K562 (cell line): Measurements from ENCODE around the gene FANCG. TPM values are rescaled to one million over a fixed set of nuclear protein-coding genes. Genes with fewer than 3 reads are reported as not detected.

Experiments
- ATAC-seq: fragments of 200-7000 bp; cut with Tn5 transposase; 3 replicates; pipeline ENCODE4 v1.9.1; 2020; ENCODE audit warnings: moderate library complexity
- BruUV-seq: library from RNA; stranded (reverse); fragments of 400-500 nt; replicated peaks from 2 replicates; lab custom pipeline; 2021; lab: Mats Ljungman, UMichigan
- CTCF ChIA-PET: fragments of 300-600 bp; formaldehyde crosslinking; extraction: SDS; loops from one replicate; lab custom pipeline; 2021; ENCODE audit warnings: low intra/inter-chr PET ratio; lab: Yijun Ruan, JAX
- POLR2A ChIA-PET: fragments of 300-600, 350-650 bp; sonication (Branson Sonifier 250); formaldehyde crosslinking; extraction: SDS; loops from one replicate; lab custom pipeline; 2021; ENCODE audit warnings: antibody characterized with exemption, inconsistent platforms; lab: Yijun Ruan, JAX
- DNase-seq, 4 experiments: peaks; one replicate each; pipeline versions ENCODE4 v3.0.0 to v3.0.0-alpha.2; 2011 to 2018; ENCODE audit warnings: low spot score in 3 of 4, mixed read lengths in 3 of 4; ENCODE audit errors: extremely low read depth in 1 of 4
- FAIRE-seq: peaks from 2 replicates; lab custom pipeline; 2011; peaks lifted over from hg19 to GRCh38; lab: Jason Lieb, UNC
- H2AFZ ChIP-seq: 2 replicates; pipeline ENCODE4 v1.6.0; 2011; ENCODE audit warnings: low read depth, low read length, control low read depth, inconsistent platforms
- H3K27ac ChIP-seq: fragments of 200-600 bp; 3 replicates; pipeline ENCODE4 v1.8.0; 2011; ENCODE audit warnings: low read depth, mild to moderate bottlenecking, control low read depth, inconsistent platforms, low read length, moderate library complexity, mixed read lengths; ENCODE audit errors: extremely low read depth
- H3K27me3 ChIP-seq, 2 experiments: fragments of 300-600 bp in 1 of 2; 2 replicates in 1 of 2; 3 replicates in 1 of 2; pipeline versions ENCODE4 v1.6.0 to v1.8.0; 2011; ENCODE audit warnings: inconsistent platforms in 2 of 2, low read length in 2 of 2, mild to moderate bottlenecking in 1 of 2, mixed read lengths in 1 of 2, moderate library complexity in 1 of 2; ENCODE audit not compliant: control insufficient read depth in 2 of 2, insufficient read depth in 2 of 2
- H3K36me3 ChIP-seq: fragments of 300-600 bp; 3 replicates; pipeline ENCODE4 v1.8.0; 2011; ENCODE audit warnings: mild to moderate bottlenecking, low read length, inconsistent platforms; ENCODE audit not compliant: control insufficient read depth, insufficient read depth
- H3K4me1 ChIP-seq, 2 experiments: fragments of 200-600 bp in 1 of 2; replicated peaks in 1 of 2; 2 replicates in 1 of 2; 3 replicates in 1 of 2; pipeline versions ENCODE4 v1.5.1 to v1.8.0; 2011; ENCODE audit warnings: inconsistent platforms in 2 of 2, low read length in 2 of 2, mild to moderate bottlenecking in 1 of 2, mixed read lengths in 1 of 2, moderate library complexity in 1 of 2; ENCODE audit not compliant: control insufficient read depth in 2 of 2, insufficient read depth in 2 of 2
- H3K4me2 ChIP-seq: 2 replicates; pipeline ENCODE4 v1.6.1; 2011; ENCODE audit warnings: low read length, control low read depth, inconsistent platforms, mixed read lengths; ENCODE audit not compliant: insufficient read depth
- H3K4me3 ChIP-seq: fragments of 200-600 bp; sonication (generic), shearing (Covaris generic); 2 replicates; pipeline ENCODE4 v1.5.1; 2016; ENCODE audit warnings: control low read depth, inconsistent platforms
- H3K79me2 ChIP-seq: fragments of 200-600 bp; 3 replicates; pipeline ENCODE4 v1.8.0; 2011; ENCODE audit warnings: low read length, inconsistent platforms; ENCODE audit not compliant: control insufficient read depth, insufficient read depth
- H3K9ac ChIP-seq, 2 experiments: 2 replicates each; pipeline versions ENCODE4 v1.6.0 to v1.6.1; 2011; ENCODE audit warnings: low read depth in 2 of 2, low read length in 2 of 2, control low read depth in 1 of 2, inconsistent platforms in 1 of 2, mild to moderate bottlenecking in 1 of 2, mixed read lengths in 1 of 2; ENCODE audit not compliant: insufficient read depth in 1 of 2
- H3K9me1 ChIP-seq: one replicate; pipeline ENCODE4 v1.6.0; 2011; ENCODE audit warnings: inconsistent platforms, mild to moderate bottlenecking, low read length, moderate library complexity; ENCODE audit not compliant: control insufficient read depth, insufficient read depth
- H3K9me3 ChIP-seq: replicated peaks from 2 replicates; pipeline ENCODE4 v1.5.1; 2011; ENCODE audit warnings: low read depth, low read length, inconsistent platforms; ENCODE audit not compliant: control insufficient read depth, insufficient read depth
- H4K20me1 ChIP-seq: replicated peaks from 2 replicates; pipeline ENCODE4 v1.6.1; 2011; ENCODE audit warnings: low read length, inconsistent platforms, mixed read lengths; ENCODE audit not compliant: control insufficient read depth, insufficient read depth
- CREB1 ChIP-seq, 2 experiments: sonication (generic) in 1 of 2; formaldehyde crosslinking in 1 of 2; IDR thresholded peaks; 2 replicates each; pipeline versions ENCODE4 v1.6.1 to v1.8.0; 2012 to 2022; ENCODE audit warnings: inconsistent platforms in 1 of 2, mild to moderate bottlenecking in 1 of 2, missing genetic modification reagents in 1 of 2, moderate library complexity in 1 of 2
- E2F5 ChIP-seq: sonication (generic); formaldehyde crosslinking; IDR thresholded peaks from 2 replicates; pipeline ENCODE4 v1.8.0; 2022; ENCODE audit warnings: mild to moderate bottlenecking, missing genetic modification reagents
- ETV6 ChIP-seq, 3 experiments: fragments of 150-350 bp in 1 of 3; sonication (generic) in 1 of 3; formaldehyde crosslinking in 1 of 3; IDR thresholded peaks; 2 replicates each; pipeline versions ENCODE4 v1.6.1 to v1.8.0; 2014 to 2022; ENCODE audit warnings: borderline replicate concordance in 2 of 3, low read depth in 2 of 3, antibody characterized with exemption in 1 of 3, low read length in 1 of 3, mild to moderate bottlenecking in 1 of 3, missing genetic modification reagents in 1 of 3
- EZH2 ChIP-seq: IDR thresholded peaks from 2 replicates; pipeline ENCODE4 v1.6.1; 2012; ENCODE audit warnings: low read depth, mild to moderate bottlenecking, inconsistent platforms, low read length, borderline replicate concordance
- FOXJ3 ChIP-seq: sonication (generic); formaldehyde crosslinking; IDR thresholded peaks from 2 replicates; pipeline ENCODE4 v1.4.0; 2020; ENCODE audit warnings: mild to moderate bottlenecking, missing genetic modification reagents
- SETDB1 ChIP-seq: IDR thresholded peaks from one replicate; pipeline ENCODE4 v1.6.1; 2012; ENCODE audit warnings: low read length, control low read depth, inconsistent platforms
- SMARCC2 ChIP-seq: fragments of 450-650 bp; IDR thresholded peaks from 2 replicates; pipeline ENCODE4 v1.6.1; 2017; ENCODE audit warnings: antibody characterized with exemption, moderate library complexity, mild to moderate bottlenecking, low read depth
- U2AF2 ChIP-seq: fragments of 200-400 bp; formaldehyde crosslinking; optimal IDR thresholded peaks from 2 replicates; pipeline ENCODE3; 2017; ENCODE audit warnings: low read depth, mild to moderate bottlenecking, low read length
- ZNF436 ChIP-seq: fragments of 250-450, 450-650 bp; sonication (Bioruptor Pico); formaldehyde crosslinking; IDR thresholded peaks from 2 replicates; pipeline ENCODE4 v1.7.0; 2020; ENCODE audit warnings: mild to moderate bottlenecking
- ZNF75A ChIP-seq: fragments of 450-650 bp; formaldehyde crosslinking; IDR thresholded peaks from 2 replicates; pipeline ENCODE4 v1.4.0; 2020; ENCODE audit warnings: mild to moderate bottlenecking
- WGBS: fragments of 100-300 bp; shearing (Covaris generic); methylation state at CpG from one replicate; pipeline ENCODE4 v1.1.6; 2016; ENCODE audit warnings: low coverage, mixed read lengths; ENCODE audit not compliant: insufficient coverage; ENCODE audit errors: missing lambda C conversion rate; 5-methylcytosine and 5-hydroxymethylcytosine counted together
- in situ Hi-C: fragments of 300-500 bp; cut with MboI; formaldehyde crosslinking; loops from 4 replicates; pipeline ENCODE4 v1.15.0; 2018; ENCODE audit warnings: inconsistent platforms, mixed read lengths
- intact Hi-C: fragments of 100-400 bp; cut with micrococcal nuclease; formaldehyde crosslinking; loops from 2 replicates; pipeline ENCODE4 v1.14.2; 2022
- polyA plus RNA-seq, 8 experiments: library from polyadenylated mRNA; depleted of rRNA in 4 of 8; stranded (reverse) in 5 of 8; unstranded in 3 of 8; fragments of >200 nt; fragmentation: Nextera tagmentation in 2 of 8; fragmentation: Illumina TruSeq in 1 of 8; extraction: Ambion mirVana in 2 of 8; extraction: Trizol in 1 of 8; gene quantifications; 2 replicates each; pipeline versions ENCODE4 v1.2.1 to v1.2.3, GENCODE V29; 2011 to 2014; ENCODE audit warnings: inconsistent platforms in 1 of 8, missing spikeins in 1 of 8
- total RNA-seq, 7 experiments: library from RNA; depleted of rRNA in 6 of 7; stranded (reverse); fragments of >200 nt in 6 of 7; fragmentation: Illumina TruSeq in 2 of 7; extraction: Trizol in 2 of 7; gene quantifications; 2 replicates each; pipeline versions ENCODE4 v1.2.1 to v1.2.3, GENCODE V29; 2011 to 2021; ENCODE audit warnings: low replicate concordance in 1 of 7
- TF ChIP-seq, protein P1 (sequence below): fragments of 250-450 bp; sonication (Bioruptor Pico); IDR thresholded peaks from 2 replicates; pipeline ENCODE4 v1.8.0; 2022; ENCODE audit warnings: inconsistent platforms

FANCG gene
- total and polyA plus RNA-seq, 9 of the 15 experiments (the other 6 are each of a cell fraction or from before 2014, with no cell fraction given) = 7.5 to 43.9 (median 31.0) TPM

DNA sequence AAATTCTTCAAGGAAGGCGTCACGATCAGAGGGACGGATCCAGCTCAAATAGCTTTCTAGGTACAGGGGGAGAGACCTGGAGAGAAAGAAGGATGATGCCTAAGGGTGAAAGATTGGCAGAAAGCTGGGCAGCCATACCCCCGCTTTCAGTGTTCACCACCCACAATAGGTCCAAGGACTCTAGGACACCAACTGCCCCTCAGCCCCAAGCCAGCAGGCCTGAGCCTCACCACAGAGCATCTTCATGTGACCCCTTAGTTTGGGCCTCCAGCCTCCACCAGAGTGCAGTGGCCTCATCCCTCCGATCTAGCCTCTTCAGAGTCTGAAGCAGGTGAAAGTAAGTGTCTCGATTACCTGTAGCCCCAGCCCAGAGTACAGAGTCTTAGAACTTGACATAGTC is 5.6 kb downstream of the FANCG start (continued):
- TF ChIP-seq FOXJ3 = no peak

GRCh38 chr9:35073279-35073612 is 6.5 kb downstream of the FANCG start:
- peak overlapping the region; percentile 41 for H3K27ac ChIP-seq
- peak; percentile 35 for FAIRE-seq
- TF ChIP-seq ETV6 (IDR thresholded peaks at IDR 0.05; ENCODE audit: borderline replicate concordance in 1 of 2, low read depth in 2 of 2, low read length in 1 of 2) (no peak), ETV6 (CRISPR knock-in tag; IDR thresholded peaks at IDR 0.05; ENCODE audit: borderline replicate concordance) (no peak), U2AF2 (no peak), SMARCC2 (no peak), SETDB1 (no peak), ZNF436 (CRISPR knock-in tag) (no peak), E2F5 (CRISPR knock-in tag) (no peak), EZH2 (no peak), ZNF75A (CRISPR knock-in tag) (no peak), CREB1 (IDR thresholded peaks at IDR 0.05) (no peak), CREB1 (CRISPR knock-in tag; IDR thresholded peaks at IDR 0.05) (no peak)
- TF ChIP-seq, protein P1, sequence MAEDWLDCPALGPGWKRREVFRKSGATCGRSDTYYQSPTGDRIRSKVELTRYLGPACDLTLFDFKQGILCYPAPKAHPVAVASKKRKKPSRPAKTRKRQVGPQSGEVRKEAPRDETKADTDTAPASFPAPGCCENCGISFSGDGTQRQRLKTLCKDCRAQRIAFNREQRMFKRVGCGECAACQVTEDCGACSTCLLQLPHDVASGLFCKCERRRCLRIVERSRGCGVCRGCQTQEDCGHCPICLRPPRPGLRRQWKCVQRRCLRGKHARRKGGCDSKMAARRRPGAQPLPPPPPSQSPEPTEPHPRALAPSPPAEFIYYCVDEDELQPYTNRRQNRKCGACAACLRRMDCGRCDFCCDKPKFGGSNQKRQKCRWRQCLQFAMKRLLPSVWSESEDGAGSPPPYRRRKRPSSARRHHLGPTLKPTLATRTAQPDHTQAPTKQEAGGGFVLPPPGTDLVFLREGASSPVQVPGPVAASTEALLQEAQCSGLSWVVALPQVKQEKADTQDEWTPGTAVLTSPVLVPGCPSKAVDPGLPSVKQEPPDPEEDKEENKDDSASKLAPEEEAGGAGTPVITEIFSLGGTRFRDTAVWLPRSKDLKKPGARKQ (CRISPR knock-in tag) = no peak
- in situ Hi-C loops = no loop called here
- H3K4me1 ChIP-seq = peaks cover 8 to 15% of the 10 kb centered on the region in 2 experiments; a peak in 3 of 5 replicates
- H3K9ac ChIP-seq = no peak overlapping the region
- intact Hi-C loops = loop anchor here (2.0 kb wide), 2 partner anchors 24 to 42 kb away; partner anchors contain the start of genes ATOSB and PIGO
- 0 out of 2 replicates have a peak overlapping the region, but pooled peaks have one; percentile 18 for H2AFZ ChIP-seq
- peaks cover 52% of the 10 kb centered on the region for H3K79me2 ChIP-seq
- 77% methylated on average over 2 of the region's 2 CpGs for WGBS
- no peaks in the 10 kb centered on the region for H3K27me3 ChIP-seq
- peaks cover 3% of the 10 kb centered on the region for H3K9me1 ChIP-seq
- no peak overlapping the region for H3K4me3 ChIP-seq
- BruUV-seq = no TSS peak
- peak overlapping the region; percentile 49; the same call in 1 of the 2 replicates for H3K4me2 ChIP-seq
- H3K9me3 ChIP-seq = no peaks in the 10 kb centered on the region
- ChIA-PET POLR2A (no interaction called here), CTCF (no interaction called here)
- H4K20me1 ChIP-seq = peaks cover 28% of the 10 kb centered on the region
- DNase-seq = no peak
- peaks cover 70% of the 10 kb centered on the region for H3K36me3 ChIP-seq
- ATAC-seq = no peak
